ENCODE data around the gene NFKBIE.
"Not testable (repeated sequence)": the region's sequence is repeated elsewhere in the genome, so short reads cannot be mapped to it uniquely, and the experiment has no call there.

NFKBIE gene

GRCh38 chr6:44265007-44265721 is at the start of gene NFKBIE:
NFKBIE (minus strand) TSS chr6:44265551; CDS start chr6:44265346, 205 bp downstream.
- peak; percentile 88 for DNase-seq

DNA sequence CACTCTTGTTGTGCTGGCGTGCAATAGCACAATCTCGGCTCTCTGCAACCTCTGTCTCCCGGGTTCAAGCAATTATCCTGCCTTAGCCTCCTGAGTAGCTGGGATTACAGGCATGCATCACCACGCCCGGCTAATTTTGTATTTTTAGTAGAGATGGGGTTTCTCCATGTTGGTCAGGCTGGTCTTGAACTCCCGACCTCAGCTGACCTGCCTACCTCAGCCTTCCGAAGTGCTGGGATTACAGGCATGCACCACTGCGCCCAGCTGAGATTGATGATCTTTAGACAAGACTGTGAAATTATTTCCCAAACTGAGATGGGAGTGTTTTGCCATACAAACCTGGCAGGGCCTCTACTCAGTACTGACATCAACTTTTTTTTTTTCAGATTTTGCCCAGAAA is 49.3 kb upstream of the NFKBIE start:
- DNase-seq = not testable (repeated sequence)

DNA sequence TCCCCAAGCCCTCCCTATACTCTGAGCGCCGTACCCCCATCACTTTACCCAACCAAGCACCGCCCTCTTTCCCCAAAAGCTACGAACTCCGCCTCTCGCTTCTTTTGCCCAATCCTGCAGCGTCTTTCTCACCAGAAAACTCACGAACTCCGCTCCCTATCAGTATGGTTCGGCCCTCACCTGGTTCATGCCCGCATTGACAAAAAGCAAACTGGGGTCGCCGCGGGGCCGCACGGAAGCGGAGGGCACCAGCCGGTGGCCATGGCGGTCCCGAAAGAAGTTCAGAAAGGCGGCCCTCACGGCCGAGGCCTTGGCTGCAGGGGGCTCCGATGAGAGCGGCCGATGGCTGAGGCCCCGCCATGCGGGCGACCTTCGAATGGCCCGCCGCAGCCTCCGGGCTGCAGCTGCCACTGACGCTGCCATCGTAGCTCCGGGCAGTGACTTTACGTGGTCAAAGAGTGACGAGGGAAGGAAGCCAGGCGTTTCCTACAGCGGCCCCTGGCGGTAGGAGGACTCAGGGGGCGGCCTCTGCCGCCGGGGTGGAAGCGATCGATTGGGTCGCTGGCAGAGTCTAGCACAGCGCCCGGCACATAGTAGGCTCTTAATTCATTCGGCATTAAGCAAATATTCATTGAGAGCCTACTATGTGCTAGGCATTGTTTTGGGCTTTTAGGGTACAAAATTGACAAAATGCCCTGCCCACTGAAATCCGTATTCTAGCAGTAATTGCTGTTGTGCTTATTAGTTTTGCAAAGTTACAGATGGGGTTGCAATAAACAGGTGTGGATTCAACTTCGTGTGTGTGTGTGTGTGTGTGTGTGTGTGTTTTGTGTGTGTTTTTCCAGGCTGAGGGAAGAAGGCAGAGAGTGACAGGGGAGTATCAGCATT is 47.8 kb upstream of the NFKBIE start, which contains the start of gene AARS2:
Gene AARS2 (minus strand): TSS at position 447 of the 888 bp plus-strand sequence. CDS start 24 bp downstream, at position 423.
- peak; percentile 88 for DNase-seq

- no peak for DNase-seq
Measured at GRCh38 chr6:44311767-44312166, 46.4 kb upstream of the NFKBIE start.

GRCh38 chr6:44311304-44311703 is 46.0 kb upstream of the NFKBIE start:
- DNase-seq = no peak

- no peak for DNase-seq
Measured at GRCh38 chr6:44310241-44310640, 44.9 kb upstream of the NFKBIE start.

DNA sequence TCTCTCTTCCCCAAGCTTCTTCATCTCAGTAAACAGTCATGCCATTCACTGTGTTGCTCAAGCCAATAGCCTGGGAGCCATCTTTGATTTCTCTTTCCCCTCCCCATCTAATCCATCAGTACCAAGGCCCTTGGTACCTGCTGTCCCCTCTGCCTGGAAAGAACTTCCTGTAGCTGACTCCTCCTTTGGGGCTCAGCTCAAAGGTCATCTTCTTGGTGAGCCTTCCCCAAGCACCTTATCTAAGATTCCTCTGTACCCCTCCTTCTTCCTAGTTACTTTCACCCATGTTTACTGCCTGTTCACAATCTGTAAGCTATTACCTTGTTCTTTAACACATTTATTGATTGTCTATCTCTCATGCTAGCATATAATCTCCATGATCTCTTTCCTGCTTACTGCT is 44.3 kb upstream of the NFKBIE start:
- no peak for DNase-seq

DNA sequence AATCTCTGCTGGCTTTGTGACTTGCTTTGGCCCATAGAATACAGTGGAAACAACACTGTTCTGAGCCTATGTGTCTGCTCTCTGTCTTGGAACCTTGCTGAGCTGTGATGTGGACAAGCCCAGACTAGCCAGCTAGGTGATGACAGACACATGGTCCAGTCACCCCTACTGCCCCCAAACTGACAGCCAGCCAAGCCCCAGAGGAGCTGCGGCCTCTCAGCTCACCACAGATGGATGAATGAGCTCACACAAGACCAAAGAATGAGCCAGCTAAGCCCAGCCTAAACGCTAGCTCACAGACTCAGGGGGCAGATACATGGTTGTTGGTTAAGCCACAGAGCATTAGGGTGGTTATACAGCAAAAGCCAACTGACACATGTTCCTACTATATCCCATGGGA is 43.7 kb upstream of the NFKBIE start:
- no peak for DNase-seq

- DNase-seq = no peak
Measured at GRCh38 chr6:44307217-44307616, 41.9 kb upstream of the NFKBIE start.

DNA sequence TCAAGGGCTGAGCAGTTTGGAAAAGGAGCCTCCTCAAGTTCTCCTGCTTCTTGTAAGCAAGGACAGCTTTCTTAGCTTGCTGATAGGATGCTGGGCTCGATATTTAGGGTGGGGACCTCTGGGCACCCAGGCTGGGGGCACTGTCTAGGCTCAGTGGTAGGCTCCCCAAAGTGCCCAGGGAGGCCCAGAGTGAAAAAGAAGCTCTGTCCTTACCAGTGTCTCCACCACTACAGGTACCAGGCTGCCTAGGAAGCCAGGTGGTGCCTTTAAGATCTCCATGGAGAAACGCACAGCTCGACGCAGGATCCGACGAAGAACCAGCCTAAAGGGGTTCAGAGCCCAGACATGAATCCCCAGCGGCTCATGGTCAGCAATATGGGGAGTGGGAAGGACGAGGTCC is 41.4 kb upstream of the NFKBIE start:
- no peak for DNase-seq

GRCh38 chr6:44305200-44305725 is 39.9 kb upstream of the NFKBIE start:
- no peak for DNase-seq

DNA sequence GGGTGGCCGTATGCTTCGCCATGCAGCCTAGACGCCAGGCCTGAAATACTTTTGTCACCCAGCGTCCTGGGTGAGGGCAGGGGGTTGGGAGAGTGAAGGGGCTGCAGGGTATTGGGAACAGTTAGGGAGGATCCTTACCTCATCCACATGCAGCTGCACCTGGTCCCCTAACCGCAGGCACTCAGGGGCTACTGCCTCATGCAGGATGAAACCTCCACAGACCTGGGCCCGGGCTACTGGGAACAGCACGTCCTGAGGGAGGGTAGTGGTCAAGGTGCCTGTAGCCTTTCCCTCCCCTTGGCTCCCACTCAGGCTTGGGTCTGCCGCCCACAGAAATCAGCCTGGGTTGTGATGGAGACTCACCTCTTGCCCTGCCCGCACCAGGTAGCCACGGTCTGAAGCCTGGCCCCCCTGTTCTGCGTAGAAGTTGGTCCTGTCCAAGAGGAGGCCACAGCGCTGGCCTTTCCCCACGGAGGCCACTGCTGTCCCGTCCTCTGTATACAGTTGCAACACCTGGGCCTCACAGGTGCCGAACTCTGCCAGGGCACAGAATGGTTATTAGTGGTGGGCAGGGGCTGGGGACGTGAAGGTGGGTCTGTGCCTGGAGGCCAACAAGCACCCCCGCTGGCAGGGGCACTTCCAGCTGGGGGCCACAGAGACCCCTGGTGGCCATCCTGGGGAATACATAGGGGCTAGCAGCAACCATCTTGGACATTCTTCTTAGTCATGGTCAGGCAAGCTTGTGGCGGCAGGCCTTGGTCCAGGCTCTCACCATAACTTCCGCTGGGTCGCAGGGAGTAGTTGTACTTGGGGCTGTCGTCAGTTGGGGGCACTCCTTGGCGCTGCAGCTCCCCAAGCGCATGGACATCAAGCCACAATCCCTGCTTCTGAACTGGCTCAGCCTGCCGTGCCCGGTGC is 39.2 kb upstream of the NFKBIE start:
- DNase-seq = peak; percentile 10

- no peak for DNase-seq
Measured at GRCh38 chr6:44303842-44304241, 38.5 kb upstream of the NFKBIE start.

DNA sequence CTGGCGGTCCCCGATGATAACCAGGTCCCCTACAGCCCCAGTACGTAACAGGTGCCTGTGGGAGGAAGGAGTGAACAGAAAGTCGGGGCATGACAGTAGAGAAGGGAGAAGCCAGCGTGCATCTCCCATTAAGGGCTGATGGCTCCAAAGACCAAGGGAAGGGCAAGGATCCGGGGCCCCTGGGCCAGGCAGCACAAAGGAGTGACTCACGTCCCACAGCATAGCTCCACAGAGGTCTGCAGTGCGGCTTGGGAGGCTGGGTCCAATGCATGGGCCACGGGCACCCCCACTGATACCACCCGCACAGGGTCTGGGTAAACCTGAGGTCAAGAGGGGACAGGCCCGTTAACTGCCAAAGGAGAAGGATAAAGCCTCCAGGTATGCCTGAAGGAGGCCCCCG is 37.5 kb upstream of the NFKBIE start:
- no peak for DNase-seq

- DNase-seq = no peak
Measured at GRCh38 chr6:44301782-44302564, 36.6 kb upstream of the NFKBIE start.

GRCh38 chr6:44301106-44301505 is 35.8 kb upstream of the NFKBIE start:
- DNase-seq = no peak

- DNase-seq = no peak
Measured at GRCh38 chr6:44300292-44300823, 35.0 kb upstream of the NFKBIE start.

DNA sequence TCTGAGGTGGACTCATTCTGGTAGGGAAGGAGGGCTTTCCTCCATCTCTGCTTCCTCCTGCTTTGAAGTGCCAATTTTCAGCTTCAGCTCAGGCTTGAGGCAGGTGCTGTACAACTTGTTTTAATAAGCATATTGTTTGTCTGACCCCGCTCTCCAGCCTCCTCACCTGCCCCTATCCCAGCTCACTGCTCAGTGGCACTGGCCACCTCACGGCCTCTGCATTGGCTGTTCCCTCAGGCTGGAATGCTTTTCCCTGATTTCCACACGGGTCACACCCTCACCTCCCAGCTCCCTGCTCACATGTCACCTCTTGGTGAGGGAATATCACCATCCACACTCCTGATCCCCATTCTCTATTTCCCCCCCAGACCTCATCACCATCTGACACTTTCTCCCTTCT is 33.5 kb upstream of the NFKBIE start:
- DNase-seq = no peak

GRCh38 chr6:44298055-44298803 is 32.9 kb upstream of the NFKBIE start:
- no peak for DNase-seq
